GM10266 (cell line): ENCODE data around the gene PDE5A.

Experiments used
- DNase-seq: peaks from one replicate; pipeline ENCODE4 v3.0.0; 2012; ENCODE audit errors: extremely low spot score
- CTCF ChIP-seq: IDR thresholded peaks from 2 replicates; pipeline ENCODE4 v1.5.1; 2012; ENCODE audit warnings: mild to moderate bottlenecking, low read depth; ENCODE audit not compliant: control insufficient read depth, insufficient read depth; ENCODE audit errors: missing control alignments

Gene PDE5A

GRCh38 chr4:119525005-119525749, 103.4 kb downstream of the PDE5A start:
- no peak for DNase-seq
- no peak for TF ChIP-seq CTCF

GRCh38 chr4:119523399-119523798, 105.2 kb downstream of the PDE5A start:
- DNase-seq: no peak
- no peak for TF ChIP-seq CTCF

- DNase-seq: no peak
- TF ChIP-seq CTCF: no peak
Measured at GRCh38 chr4:119521268-119521667, 107.3 kb downstream of the PDE5A start.

- DNase-seq: no peak
- TF ChIP-seq CTCF: no peak
Measured at GRCh38 chr4:119518915-119519410, 109.6 kb downstream of the PDE5A start.

GRCh38 chr4:119518230-119518892, 110.2 kb downstream of the PDE5A start:
- no peak for DNase-seq
- TF ChIP-seq CTCF: no peak

- no peak for DNase-seq
- no peak for TF ChIP-seq CTCF
Measured at GRCh38 chr4:119517361-119518229, 111.0 kb downstream of the PDE5A start.
